Keratinocyte (primary cell): ENCODE results near the gene ADGRB3. TPM values are rescaled to one million over a fixed set of nuclear protein-coding genes. Genes with fewer than 3 reads are reported as not detected.

ENCODE experiments used
- DNase-seq: peaks from one replicate; pipeline ENCODE4 v3.0.0-alpha.2; 2011; ENCODE audit warnings: low read depth, missing footprints, low spot score
- FAIRE-seq: peaks from 2 replicates; lab custom pipeline; 2011; peaks lifted over from hg19 to GRCh38; lab: Jason Lieb, UNC
- H2AFZ ChIP-seq: 2 replicates; pipeline ENCODE4 v1.6.0; 2012; ENCODE audit warnings: low read length, control low read depth, inconsistent platforms; ENCODE audit not compliant: control insufficient read depth
- H3K27ac ChIP-seq: 2 replicates; pipeline ENCODE4 v1.5.1; 2011; ENCODE audit warnings: low read length; ENCODE audit not compliant: control insufficient read depth, insufficient read depth
- H3K27me3 ChIP-seq: 3 replicates; pipeline ENCODE4 v1.6.0; 2011; ENCODE audit warnings: low read length; ENCODE audit not compliant: control insufficient read depth, insufficient read depth; ENCODE audit errors: extremely low read depth
- H3K36me3 ChIP-seq, 2 experiments: 2 replicates in 1 of 2; 3 replicates in 1 of 2; pipeline ENCODE4 v1.5.1; 2011; ENCODE audit warnings: low read length in 2 of 2, mild to moderate bottlenecking in 1 of 2; ENCODE audit not compliant: control insufficient read depth in 2 of 2, insufficient read depth in 2 of 2; ENCODE audit errors: extremely low read depth in 1 of 2
- H3K4me1 ChIP-seq: 3 replicates; pipeline ENCODE4 v1.5.1; 2011; ENCODE audit warnings: low read length; ENCODE audit not compliant: control insufficient read depth, insufficient read depth; ENCODE audit errors: extremely low read depth
- H3K4me2 ChIP-seq: 3 replicates; pipeline ENCODE4 v1.6.0; 2011; ENCODE audit warnings: low read depth, low read length; ENCODE audit not compliant: control insufficient read depth, insufficient read depth; ENCODE audit errors: extremely low read depth
- H3K4me3 ChIP-seq, 3 experiments: fragments of 200-600 bp in 1 of 3; sonication (generic) in 1 of 3; 2 replicates in 2 of 3; 3 replicates in 1 of 3; pipeline ENCODE4 v1.5.1; 2011 to 2016; ENCODE audit warnings: low read length in 3 of 3, mild to moderate bottlenecking in 3 of 3, control low read depth in 2 of 3, inconsistent platforms in 1 of 3, low read depth in 1 of 3, mixed read lengths in 1 of 3, mixed run types in 1 of 3, moderate library complexity in 1 of 3; ENCODE audit not compliant: control insufficient read depth in 2 of 3, insufficient read depth in 2 of 3; ENCODE audit errors: extremely low read depth in 1 of 3
- H3K79me2 ChIP-seq: 2 replicates; pipeline ENCODE4 v1.6.0; 2012; ENCODE audit warnings: low read length; ENCODE audit not compliant: control insufficient read depth, insufficient read depth
- H3K9ac ChIP-seq: 3 replicates; pipeline ENCODE4 v1.6.0; 2011; ENCODE audit warnings: low read length; ENCODE audit not compliant: control insufficient read depth, insufficient read depth; ENCODE audit errors: extremely low read depth
- H3K9me1 ChIP-seq: 3 replicates; pipeline ENCODE4 v1.6.0; 2011; ENCODE audit warnings: low read length; ENCODE audit not compliant: control insufficient read depth, insufficient read depth; ENCODE audit errors: extremely low read depth
- H3K9me3 ChIP-seq: 2 replicates; pipeline ENCODE4 v1.5.1; 2012; ENCODE audit warnings: low read depth, low read length; ENCODE audit not compliant: control insufficient read depth
- H4K20me1 ChIP-seq: 3 replicates; pipeline ENCODE4 v1.6.0; 2011; ENCODE audit warnings: low read length; ENCODE audit not compliant: control insufficient read depth, insufficient read depth; ENCODE audit errors: extremely low read depth
- EZH2 ChIP-seq: IDR thresholded peaks from one replicate; pipeline ENCODE4 v1.6.1; 2012; ENCODE audit warnings: inconsistent platforms, mild to moderate bottlenecking, low read length, moderate library complexity
- dilution Hi-C: fragments of 300-500 bp; cut with MboI; formaldehyde crosslinking; loops from one replicate; pipeline ENCODE4 v1.7.0; 2020; ENCODE audit warnings: low sequenced_read_pairs; ENCODE audit not compliant: extremely low pct_ligation_motif_present
- polyA plus RNA-seq, 5 experiments: library from polyadenylated mRNA; depleted of rRNA in 3 of 5; stranded (reverse) in 3 of 5; stranded (forward) in 1 of 5; unstranded in 1 of 5; fragments of >200 nt; gene quantifications; 1 replicate in 1 of 5; 2 replicates in 3 of 5; 3 replicates in 1 of 5; pipeline versions ENCODE4 v1.2.1 to v1.2.3, GENCODE V29; 2011 to 2012; ENCODE audit warnings: missing spikeins in 2 of 5, low read depth in 1 of 5, low replicate concordance in 1 of 5
- TF ChIP-seq, protein P1 (sequence below), 3 experiments: IDR thresholded peaks in 1 of 3; conservative IDR thresholded peaks in 1 of 3; optimal IDR thresholded peaks in 1 of 3; 2 replicates in 2 of 3; 3 replicates in 1 of 3; pipeline versions ENCODE3 to v1.5.1; 2011; ENCODE audit warnings: low read length in 3 of 3, mild to moderate bottlenecking in 3 of 3, moderate library complexity in 2 of 3, control low read depth in 1 of 3, inconsistent platforms in 1 of 3; ENCODE audit not compliant: insufficient read depth in 2 of 3; ENCODE audit errors: extremely low read depth in 1 of 3

Gene ADGRB3
- polyA plus RNA-seq, 1 donor (not counting 4 experiments of a cell fraction or from before 2014, with no cell fraction given): not detected

DNA sequence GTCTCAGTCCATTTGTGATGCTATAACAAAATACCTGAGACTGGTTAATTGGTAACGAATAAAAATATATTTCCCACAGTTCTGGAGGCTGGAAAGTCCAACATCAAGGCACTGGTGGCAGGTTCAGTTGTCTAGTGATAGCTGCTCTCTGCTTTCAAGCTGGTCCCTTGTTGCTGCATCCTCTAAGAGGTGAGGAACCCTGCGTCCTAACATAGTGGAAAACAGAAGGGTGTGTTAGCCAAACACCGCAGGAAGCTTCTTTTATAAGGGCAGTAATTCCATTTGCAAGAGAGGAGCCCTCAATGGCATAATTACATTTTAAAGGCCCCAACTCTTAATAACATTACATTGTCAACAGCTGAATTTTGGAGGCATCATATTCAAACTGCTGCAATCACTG lies 372.7 kb downstream of the ADGRB3 start:
- H3K9ac ChIP-seq: no peak overlapping the region
- H4K20me1 ChIP-seq: no peaks in the 10 kb centered on the region
- H3K27me3 ChIP-seq: no peaks in the 10 kb centered on the region
- H3K4me1 ChIP-seq: no peaks in the 10 kb centered on the region
- no peak for TF ChIP-seq EZH2
- TF ChIP-seq, protein P1, sequence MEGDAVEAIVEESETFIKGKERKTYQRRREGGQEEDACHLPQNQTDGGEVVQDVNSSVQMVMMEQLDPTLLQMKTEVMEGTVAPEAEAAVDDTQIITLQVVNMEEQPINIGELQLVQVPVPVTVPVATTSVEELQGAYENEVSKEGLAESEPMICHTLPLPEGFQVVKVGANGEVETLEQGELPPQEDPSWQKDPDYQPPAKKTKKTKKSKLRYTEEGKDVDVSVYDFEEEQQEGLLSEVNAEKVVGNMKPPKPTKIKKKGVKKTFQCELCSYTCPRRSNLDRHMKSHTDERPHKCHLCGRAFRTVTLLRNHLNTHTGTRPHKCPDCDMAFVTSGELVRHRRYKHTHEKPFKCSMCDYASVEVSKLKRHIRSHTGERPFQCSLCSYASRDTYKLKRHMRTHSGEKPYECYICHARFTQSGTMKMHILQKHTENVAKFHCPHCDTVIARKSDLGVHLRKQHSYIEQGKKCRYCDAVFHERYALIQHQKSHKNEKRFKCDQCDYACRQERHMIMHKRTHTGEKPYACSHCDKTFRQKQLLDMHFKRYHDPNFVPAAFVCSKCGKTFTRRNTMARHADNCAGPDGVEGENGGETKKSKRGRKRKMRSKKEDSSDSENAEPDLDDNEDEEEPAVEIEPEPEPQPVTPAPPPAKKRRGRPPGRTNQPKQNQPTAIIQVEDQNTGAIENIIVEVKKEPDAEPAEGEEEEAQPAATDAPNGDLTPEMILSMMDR (optimal IDR thresholded peaks at IDR 0.05 in 1 of 3, IDR thresholded peaks at IDR 0.05 in 1 of 3, conservative IDR thresholded peaks at IDR 0.05 in 1 of 3; ENCODE audit: extremely low read depth in 1 of 3, insufficient read depth in 2 of 3, low read length in 3 of 3): no peak
- H3K4me3 ChIP-seq: no peak overlapping the region
- H2AFZ ChIP-seq: no peak overlapping the region
- no peak overlapping the region for H3K4me2 ChIP-seq
- dilution Hi-C loops: no loop called here
- no peak for DNase-seq
- H3K36me3 ChIP-seq: no peaks in the 10 kb centered on the region
- no peaks in the 10 kb centered on the region for H3K9me3 ChIP-seq
- H3K79me2 ChIP-seq: no peaks in the 10 kb centered on the region
- H3K9me1 ChIP-seq: no peaks in the 10 kb centered on the region
- no peak for FAIRE-seq
- no peak overlapping the region for H3K27ac ChIP-seq

DNA sequence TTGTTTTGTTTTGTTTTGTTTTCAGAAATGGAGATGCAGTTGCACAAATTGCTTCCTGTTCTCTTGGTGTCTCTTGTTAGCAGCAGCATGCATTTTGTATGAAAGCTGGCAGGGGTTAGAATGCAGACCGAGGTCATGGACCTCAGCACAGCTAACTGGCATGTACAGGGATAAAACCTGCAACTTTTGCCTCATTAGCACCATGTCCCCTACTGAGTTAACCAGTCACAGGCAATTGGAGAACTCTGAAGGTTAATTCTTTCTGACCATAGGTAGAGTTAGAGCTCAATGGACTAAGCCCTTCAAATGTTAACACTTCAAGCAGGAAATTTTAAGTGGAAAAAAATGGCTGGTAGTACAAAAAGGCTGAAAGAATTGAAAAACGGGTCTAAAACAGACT lies 377.1 kb downstream of the ADGRB3 start:
- no peak for TF ChIP-seq EZH2
- TF ChIP-seq, protein P1 (optimal IDR thresholded peaks at IDR 0.05 in 1 of 3, IDR thresholded peaks at IDR 0.05 in 1 of 3, conservative IDR thresholded peaks at IDR 0.05 in 1 of 3; ENCODE audit: extremely low read depth in 1 of 3, insufficient read depth in 2 of 3, low read length in 3 of 3): no peak
- H3K9me3 ChIP-seq: no peaks in the 10 kb centered on the region
- no peak overlapping the region for H3K4me2 ChIP-seq
- no peak overlapping the region for H2AFZ ChIP-seq
- no peaks in the 10 kb centered on the region for H3K27me3 ChIP-seq
- no peak overlapping the region for H3K27ac ChIP-seq
- no peak for FAIRE-seq
- H3K79me2 ChIP-seq: no peaks in the 10 kb centered on the region
- no peaks in the 10 kb centered on the region for H3K9me1 ChIP-seq
- H3K36me3 ChIP-seq: no peaks in the 10 kb centered on the region
- no peaks in the 10 kb centered on the region for H3K4me1 ChIP-seq
- H3K9ac ChIP-seq: no peak overlapping the region
- H4K20me1 ChIP-seq: no peaks in the 10 kb centered on the region
- dilution Hi-C loops: no loop called here
- H3K4me3 ChIP-seq: no peak overlapping the region
- no peak for DNase-seq
